Stimulated activated naive CD8-positive, alpha-beta T cell treated with anti-CD3 and anti-CD28 coated beads, Interleukin-15, Interleukin-2, amounts not matched to agents 100 ng/mL and 50 ng/mL, for 24 hours (primary cell): ENCODE measurements around the gene DCC.

ENCODE experiments used
- H3K27ac Mint-ChIP-seq: one replicate; pipeline ENCODE4 v1.8.0; 2021; ENCODE audit warnings: mild to moderate bottlenecking, mixed read lengths
- H3K27me3 Mint-ChIP-seq: one replicate; pipeline ENCODE4 v1.8.0; 2021; ENCODE audit warnings: mixed read lengths
- H3K36me3 Mint-ChIP-seq: one replicate; pipeline ENCODE4 v1.8.0; 2021; ENCODE audit warnings: low read depth, mixed read lengths
- H3K4me1 Mint-ChIP-seq: one replicate; pipeline ENCODE4 v1.8.0; 2021; ENCODE audit warnings: low read depth, mixed read lengths
- H3K4me3 Mint-ChIP-seq: one replicate; pipeline ENCODE4 v1.8.0; 2021; ENCODE audit warnings: mild to moderate bottlenecking, mixed read lengths
- H3K9me3 Mint-ChIP-seq: one replicate; pipeline ENCODE4 v1.8.0; 2021; ENCODE audit warnings: mixed read lengths

Gene DCC

GRCh38 chr18:53101536-53102105, 761.6 kb downstream of the DCC start:
- no peaks in the 10 kb centered on the region for H3K27me3 Mint-ChIP-seq
- no peak overlapping the region for H3K4me3 Mint-ChIP-seq
- no peaks in the 10 kb centered on the region for H3K36me3 Mint-ChIP-seq
- H3K27ac Mint-ChIP-seq: no peak overlapping the region
- no peaks in the 10 kb centered on the region for H3K4me1 Mint-ChIP-seq
- no peaks in the 10 kb centered on the region for H3K9me3 Mint-ChIP-seq

GRCh38 chr18:53114441-53114840, 774.4 kb downstream of the DCC start:
- peaks cover 8% of the 10 kb centered on the region for H3K9me3 Mint-ChIP-seq
- H3K27me3 Mint-ChIP-seq: no peaks in the 10 kb centered on the region
- H3K27ac Mint-ChIP-seq: no peak overlapping the region
- no peaks in the 10 kb centered on the region for H3K36me3 Mint-ChIP-seq
- no peaks in the 10 kb centered on the region for H3K4me1 Mint-ChIP-seq
- no peak overlapping the region for H3K4me3 Mint-ChIP-seq

GRCh38 chr18:53115876-53116585, 776.0 kb downstream of the DCC start:
- Mint-ChIP-seq H3K4me1 (no peaks in the 10 kb centered on the region), H3K27me3 (no peaks in the 10 kb centered on the region), H3K9me3 (peaks cover 4% of the 10 kb centered on the region), H3K27ac (no peak overlapping the region), H3K4me3 (no peak overlapping the region), H3K36me3 (no peaks in the 10 kb centered on the region)

GRCh38 chr18:53117851-53118250, 777.9 kb downstream of the DCC start:
- no peaks in the 10 kb centered on the region for H3K27me3 Mint-ChIP-seq
- H3K36me3 Mint-ChIP-seq: no peaks in the 10 kb centered on the region
- no peak overlapping the region for H3K27ac Mint-ChIP-seq
- no peaks in the 10 kb centered on the region for H3K4me1 Mint-ChIP-seq
- H3K4me3 Mint-ChIP-seq: no peak overlapping the region
- no peaks in the 10 kb centered on the region for H3K9me3 Mint-ChIP-seq

GRCh38 chr18:53126210-53126609, 786.2 kb downstream of the DCC start:
- no peaks in the 10 kb centered on the region for H3K36me3 Mint-ChIP-seq
- no peak overlapping the region for H3K4me3 Mint-ChIP-seq
- H3K4me1 Mint-ChIP-seq: no peaks in the 10 kb centered on the region
- no peaks in the 10 kb centered on the region for H3K27me3 Mint-ChIP-seq
- H3K27ac Mint-ChIP-seq: no peak overlapping the region
- H3K9me3 Mint-ChIP-seq: peaks cover 11% of the 10 kb centered on the region

GRCh38 chr18:53131001-53131400, 791.0 kb downstream of the DCC start:
- no peak overlapping the region for H3K27ac Mint-ChIP-seq
- no peaks in the 10 kb centered on the region for H3K36me3 Mint-ChIP-seq
- no peak overlapping the region for H3K4me3 Mint-ChIP-seq
- H3K9me3 Mint-ChIP-seq: peaks cover 10% of the 10 kb centered on the region
- no peaks in the 10 kb centered on the region for H3K4me1 Mint-ChIP-seq
- H3K27me3 Mint-ChIP-seq: no peaks in the 10 kb centered on the region

GRCh38 chr18:53134711-53135110, 794.7 kb downstream of the DCC start:
- peaks cover 18% of the 10 kb centered on the region for H3K9me3 Mint-ChIP-seq
- no peaks in the 10 kb centered on the region for H3K4me1 Mint-ChIP-seq
- no peaks in the 10 kb centered on the region for H3K36me3 Mint-ChIP-seq
- no peaks in the 10 kb centered on the region for H3K27me3 Mint-ChIP-seq
- H3K27ac Mint-ChIP-seq: no peak overlapping the region
- H3K4me3 Mint-ChIP-seq: no peak overlapping the region

GRCh38 chr18:53135654-53136053, 795.7 kb downstream of the DCC start:
- no peaks in the 10 kb centered on the region for H3K4me1 Mint-ChIP-seq
- no peaks in the 10 kb centered on the region for H3K27me3 Mint-ChIP-seq
- no peak overlapping the region for H3K4me3 Mint-ChIP-seq
- no peak overlapping the region for H3K27ac Mint-ChIP-seq
- H3K36me3 Mint-ChIP-seq: no peaks in the 10 kb centered on the region
- H3K9me3 Mint-ChIP-seq: peaks cover 14% of the 10 kb centered on the region

- Mint-ChIP-seq H3K4me3 (no peak overlapping the region), H3K27ac (no peak overlapping the region), H3K36me3 (no peaks in the 10 kb centered on the region)
Measured at GRCh38 chr18:53139746-53140500, 799.9 kb downstream of the DCC start.

GRCh38 chr18:53142005-53142404, 802.0 kb downstream of the DCC start:
- peaks cover 17% of the 10 kb centered on the region for H3K9me3 Mint-ChIP-seq
- no peaks in the 10 kb centered on the region for H3K4me1 Mint-ChIP-seq
- no peak overlapping the region for H3K4me3 Mint-ChIP-seq
- H3K27me3 Mint-ChIP-seq: no peaks in the 10 kb centered on the region
- H3K36me3 Mint-ChIP-seq: no peaks in the 10 kb centered on the region
- no peak overlapping the region for H3K27ac Mint-ChIP-seq

More at GRCh38 chr18:53139746-53140500, 799.9 kb downstream of the DCC start:
- H3K9me3 Mint-ChIP-seq: peaks cover 21% of the 10 kb centered on the region
- no peaks in the 10 kb centered on the region for H3K27me3 Mint-ChIP-seq
- H3K4me1 Mint-ChIP-seq: no peaks in the 10 kb centered on the region

GRCh38 chr18:53147472-53147871, 807.5 kb downstream of the DCC start:
- Mint-ChIP-seq H3K36me3 (no peaks in the 10 kb centered on the region), H3K27ac (no peak overlapping the region), H3K27me3 (no peaks in the 10 kb centered on the region), H3K4me3 (no peak overlapping the region), H3K9me3 (peaks cover 7% of the 10 kb centered on the region), H3K4me1 (no peaks in the 10 kb centered on the region)

- no peaks in the 10 kb centered on the region for H3K36me3 Mint-ChIP-seq
- H3K4me3 Mint-ChIP-seq: no peak overlapping the region
- no peak overlapping the region for H3K27ac Mint-ChIP-seq
- H3K4me1 Mint-ChIP-seq: no peaks in the 10 kb centered on the region
- H3K9me3 Mint-ChIP-seq: peaks cover 7% of the 10 kb centered on the region
- H3K27me3 Mint-ChIP-seq: no peaks in the 10 kb centered on the region
Measured at GRCh38 chr18:53148123-53148522, 808.1 kb downstream of the DCC start.

GRCh38 chr18:53152476-53152875, 812.5 kb downstream of the DCC start:
- no peaks in the 10 kb centered on the region for H3K27me3 Mint-ChIP-seq
- no peaks in the 10 kb centered on the region for H3K4me1 Mint-ChIP-seq

GRCh38 chr18:53153281-53153680, 813.3 kb downstream of the DCC start:
- H3K27me3 Mint-ChIP-seq: no peaks in the 10 kb centered on the region
- H3K27ac Mint-ChIP-seq: no peak overlapping the region
- H3K9me3 Mint-ChIP-seq: peaks cover 5% of the 10 kb centered on the region
- no peaks in the 10 kb centered on the region for H3K36me3 Mint-ChIP-seq
- H3K4me1 Mint-ChIP-seq: no peaks in the 10 kb centered on the region
- H3K4me3 Mint-ChIP-seq: no peak overlapping the region

More at GRCh38 chr18:53152476-53152875, 812.5 kb downstream of the DCC start:
- Mint-ChIP-seq H3K27ac (no peak overlapping the region), H3K9me3 (peaks cover 5% of the 10 kb centered on the region), H3K36me3 (no peaks in the 10 kb centered on the region), H3K4me3 (no peak overlapping the region)

GRCh38 chr18:53153800-53154199, 813.8 kb downstream of the DCC start:
- peaks cover 5% of the 10 kb centered on the region for H3K9me3 Mint-ChIP-seq
- no peaks in the 10 kb centered on the region for H3K4me1 Mint-ChIP-seq
- H3K27ac Mint-ChIP-seq: no peak overlapping the region
- H3K4me3 Mint-ChIP-seq: no peak overlapping the region
- no peaks in the 10 kb centered on the region for H3K36me3 Mint-ChIP-seq
- H3K27me3 Mint-ChIP-seq: no peaks in the 10 kb centered on the region
